Gastroesophageal sphincter (tissue), 3 donors: ENCODE data around the gene PTPRG.

Experiments used
- CTCF ChIP-seq, 4 experiments: fragments of 200-600 bp in 2 of 4; fragments of 450-650 bp in 2 of 4; sonication (generic) in 1 of 4; IDR thresholded peaks; one replicate each; pipeline ENCODE4 v1.5.1; 2017 to 2019; ENCODE audit warnings: antibody characterized with exemption in 4 of 4, mild to moderate bottlenecking in 2 of 4, moderate library complexity in 2 of 4
- EP300 ChIP-seq: sonication (generic); formaldehyde crosslinking; IDR thresholded peaks from one replicate; pipeline ENCODE4 v1.6.1; 2017; ENCODE audit warnings: antibody characterized with exemption, mild to moderate bottlenecking
- POLR2A ChIP-seq, 2 donors: fragments of 450-650 bp; IDR thresholded peaks; one replicate each; pipeline ENCODE4 v1.6.1; 2017; ENCODE audit warnings: antibody characterized with exemption in 2 of 2, mild to moderate bottlenecking in 2 of 2, moderate library complexity in 1 of 2
- POLR2AphosphoS5 ChIP-seq: sonication (generic); formaldehyde crosslinking; IDR thresholded peaks from one replicate; pipeline ENCODE4 v1.6.1; 2017; ENCODE audit warnings: antibody characterized with exemption

- no peak for TF ChIP-seq POLR2A (IDR thresholded peaks at IDR 0.05)
- TF ChIP-seq CTCF (IDR thresholded peaks at IDR 0.05) = no peak
- TF ChIP-seq POLR2AphosphoS5 = no peak
- no peak for TF ChIP-seq EP300
Observed at GRCh38 chr3:62229211-62229610, 667.8 kb downstream of the PTPRG start.
